ENCODE data around the gene PIEZO1. TPM values are rescaled to one million over a fixed set of nuclear protein-coding genes. Genes with fewer than 3 reads are reported as not detected.
A peak's percentile ranks its signal among the peaks of the same experiment; 100 is the strongest.

Gene PIEZO1
- total and polyA plus RNA-seq, 11 donors, result 14.2 to 59.7 (median 31.2) TPM

DNA sequence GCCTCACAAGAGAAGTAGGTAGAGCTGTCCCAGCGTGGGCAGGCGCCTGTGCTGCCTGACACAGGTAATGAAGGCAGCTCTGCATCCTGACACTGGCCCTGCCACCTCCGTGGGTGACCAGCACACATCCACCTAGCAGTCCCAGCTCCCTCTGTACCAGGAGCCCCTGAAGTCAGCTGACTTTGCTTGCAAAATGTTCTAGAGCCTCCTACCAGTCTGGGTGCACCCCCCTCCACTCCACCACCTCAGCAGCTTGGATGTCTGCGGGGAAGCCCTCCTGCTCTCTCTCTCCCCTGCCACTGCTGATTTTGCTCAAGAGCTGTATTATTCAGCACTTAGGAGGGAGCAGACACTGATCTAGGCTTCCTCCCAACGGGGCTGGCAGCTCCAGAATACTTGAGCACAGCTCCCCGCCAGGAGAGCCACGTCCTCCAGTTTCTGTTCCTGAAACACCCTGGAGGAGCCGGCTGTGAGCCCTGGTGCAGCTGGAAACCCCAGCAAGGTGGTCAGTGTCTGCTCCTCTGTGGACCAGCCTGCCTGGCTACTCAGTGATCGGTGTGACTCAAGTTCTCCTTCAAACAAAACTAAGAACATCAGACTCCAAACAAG, 79.8 kb downstream of the PIEZO1 start:
- H3K27ac ChIP-seq, result peak overlapping the region in 11 of 12 donors; percentile 74 to 97 (median 87)
- H3K4me1 ChIP-seq, result peaks cover 4 to 71% (median 59%) of the 10 kb centered on the region in 12 donors
- ATAC-seq (no peak), DNase-seq (peak in 1 of 5 donors; percentile 64)
- WGBS, 4 donors, result 13 to 32% (median 28%) methylated on average over 6 to 9 of the region's 9 CpGs
- no peaks in the 10 kb centered on the region for H3K9me3 ChIP-seq
- intact Hi-C loops (cut with DNase I), result loop anchor here in 4 of 10 donors (5.0 to 10.0 kb wide), 4 partner anchors 43 to 250 kb away; partner anchors contain the start of genes ZC3H18 (in 2 of the 4), MVD (in 1 of the 4) and ZFPM1 (in 1 of the 4)
- peak overlapping the region; percentile 76 to 100 (median 97) for H3K4me3 ChIP-seq
- H3K36me3 ChIP-seq, result peaks cover 0 to 10% (median 3%) of the 10 kb centered on the region in 9 donors
- TF ChIP-seq, protein P1, sequence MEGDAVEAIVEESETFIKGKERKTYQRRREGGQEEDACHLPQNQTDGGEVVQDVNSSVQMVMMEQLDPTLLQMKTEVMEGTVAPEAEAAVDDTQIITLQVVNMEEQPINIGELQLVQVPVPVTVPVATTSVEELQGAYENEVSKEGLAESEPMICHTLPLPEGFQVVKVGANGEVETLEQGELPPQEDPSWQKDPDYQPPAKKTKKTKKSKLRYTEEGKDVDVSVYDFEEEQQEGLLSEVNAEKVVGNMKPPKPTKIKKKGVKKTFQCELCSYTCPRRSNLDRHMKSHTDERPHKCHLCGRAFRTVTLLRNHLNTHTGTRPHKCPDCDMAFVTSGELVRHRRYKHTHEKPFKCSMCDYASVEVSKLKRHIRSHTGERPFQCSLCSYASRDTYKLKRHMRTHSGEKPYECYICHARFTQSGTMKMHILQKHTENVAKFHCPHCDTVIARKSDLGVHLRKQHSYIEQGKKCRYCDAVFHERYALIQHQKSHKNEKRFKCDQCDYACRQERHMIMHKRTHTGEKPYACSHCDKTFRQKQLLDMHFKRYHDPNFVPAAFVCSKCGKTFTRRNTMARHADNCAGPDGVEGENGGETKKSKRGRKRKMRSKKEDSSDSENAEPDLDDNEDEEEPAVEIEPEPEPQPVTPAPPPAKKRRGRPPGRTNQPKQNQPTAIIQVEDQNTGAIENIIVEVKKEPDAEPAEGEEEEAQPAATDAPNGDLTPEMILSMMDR (IDR thresholded peaks at IDR 0.05), result no peak
- TF ChIP-seq POLR2A (IDR thresholded peaks at IDR 0.05), result no peak
- H3K27me3 ChIP-seq, result no peaks in the 10 kb centered on the region

DNA sequence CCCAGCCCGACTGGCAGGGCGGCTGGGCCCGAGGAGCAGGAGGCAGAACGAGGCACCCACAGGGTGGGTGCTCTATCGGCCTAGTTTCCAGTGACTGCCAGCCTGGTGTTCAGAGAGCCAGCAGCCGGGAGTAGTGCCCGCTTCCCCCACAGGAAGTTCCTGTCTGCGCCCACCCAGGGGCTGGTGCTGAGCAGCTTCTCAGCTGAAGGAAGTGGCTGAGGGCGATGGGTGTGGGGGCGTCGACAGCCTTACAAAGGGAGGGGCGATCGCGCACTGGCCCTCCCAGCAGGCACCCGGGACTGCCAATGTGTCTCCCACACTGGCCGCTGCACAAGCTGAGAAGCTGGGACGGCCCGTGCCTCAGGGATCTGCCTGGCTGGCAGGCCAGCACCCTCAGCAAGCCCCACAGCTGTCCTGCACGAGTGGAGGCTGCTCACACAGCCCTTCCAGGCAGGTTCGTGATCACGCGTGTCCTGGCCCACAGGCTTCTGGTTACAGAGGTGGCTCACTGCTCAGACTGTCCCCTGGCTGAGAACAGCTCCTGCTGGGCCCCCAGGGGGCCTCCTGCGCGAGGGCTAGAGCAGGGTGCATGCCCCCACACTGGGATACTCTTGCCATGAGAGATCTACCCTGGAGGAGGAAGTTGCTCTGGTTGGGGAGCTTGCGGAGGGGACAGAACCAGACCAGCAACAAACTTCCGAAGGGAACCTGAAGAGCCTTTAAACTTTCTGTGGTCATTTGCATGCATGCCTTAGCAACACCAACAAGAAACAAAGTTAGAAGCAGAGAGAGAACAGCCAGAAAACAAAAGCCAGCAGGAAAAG, 81.3 kb downstream of the PIEZO1 start:
- H3K27ac ChIP-seq, result peak overlapping the region in 11 of 12 donors; percentile 5 to 97 (median 70)
- ATAC-seq, result peak in 2 of 4 donors; percentile 3 to 13
- 48 to 63% (median 58%) methylated on average over 17 to 26 of the region's 26 CpGs for WGBS, 4 donors

DNA sequence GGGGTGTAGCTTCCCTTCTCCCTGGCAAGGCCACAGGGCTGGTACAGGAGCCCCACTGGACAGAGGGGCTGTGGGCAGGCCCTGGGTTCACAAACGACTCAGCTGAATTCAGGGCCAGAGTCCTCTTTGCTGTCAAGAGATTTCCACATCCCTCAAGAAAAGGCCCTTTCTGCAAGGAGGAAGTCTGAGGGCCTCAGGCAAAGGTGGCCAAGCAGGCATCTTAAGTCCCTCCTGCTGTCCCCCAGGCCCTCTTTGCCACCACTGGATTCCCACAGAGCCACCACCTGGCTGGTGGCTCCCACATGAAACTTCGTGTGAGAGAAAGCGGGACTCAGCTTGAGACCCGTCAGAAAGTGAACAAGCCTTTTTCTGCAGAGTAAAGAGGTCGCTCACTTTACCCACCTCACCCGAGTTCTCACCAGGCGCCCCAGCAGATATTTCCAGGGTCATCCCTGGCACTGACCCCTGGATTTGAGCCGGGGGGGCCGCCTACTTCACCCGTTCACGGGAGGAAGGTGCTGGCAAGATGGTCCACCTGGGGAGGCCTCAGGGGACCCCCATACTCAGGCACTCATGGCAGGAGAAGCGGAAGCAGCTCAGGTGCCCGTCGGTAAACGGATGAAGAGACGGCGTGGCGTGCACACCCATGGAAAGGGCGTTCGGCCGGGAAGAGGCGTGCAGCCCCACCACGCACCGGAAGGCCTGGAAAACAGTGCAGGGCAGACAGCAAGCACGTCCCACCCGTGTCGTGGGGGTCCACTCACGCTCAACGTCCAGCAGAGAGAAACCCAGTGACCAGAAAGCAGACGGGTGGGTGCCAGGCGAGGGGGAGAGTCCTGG, 82.4 kb downstream of the PIEZO1 start:
- H3K36me3 ChIP-seq, result peaks cover 0 to 28% (median 25%) of the 10 kb centered on the region in 9 donors
- 80 to 85% (median 83%) methylated on average over 30 to 31 of the region's 31 CpGs for WGBS, 4 donors
- no peaks in the 10 kb centered on the region for H3K27me3 ChIP-seq
- ATAC-seq, result no peak
- DNase-seq, result no peak
- peak overlapping the region in 6 of 12 donors; percentile 7 to 99 (median 25) for H3K4me3 ChIP-seq
- peak overlapping the region in 11 of 12 donors; percentile 66 to 97 (median 77) for H3K27ac ChIP-seq
- H3K9me3 ChIP-seq, result no peaks in the 10 kb centered on the region
- intact Hi-C loops (cut with DNase I), result loop anchor here in 3 of 10 donors (5.0 to 10.0 kb wide), 3 partner anchors 50 to 248 kb away; partner anchors contain the start of genes CYBA (in 1 of the 3) and ZFPM1 (in 1 of the 3)
- peaks cover 4 to 77% (median 58%) of the 10 kb centered on the region in 12 donors for H3K4me1 ChIP-seq
- TF ChIP-seq POLR2A (IDR thresholded peaks at IDR 0.05), result no peak
- TF ChIP-seq, protein P1 (IDR thresholded peaks at IDR 0.05), result no peak

More for the DNA sequence above, 81.3 kb downstream of the PIEZO1 start:
- H3K27me3 ChIP-seq, result no peaks in the 10 kb centered on the region
- DNase-seq, result peak in 4 of 5 donors; percentile 51 to 81 (median 65)
- no peaks in the 10 kb centered on the region for H3K9me3 ChIP-seq
- H3K36me3 ChIP-seq, result peaks cover 0 to 17% (median 14%) of the 10 kb centered on the region in 9 donors
- peak overlapping the region in 8 of 12 donors; percentile 7 to 100 (median 25) for H3K4me3 ChIP-seq
- TF ChIP-seq POLR2A (IDR thresholded peaks at IDR 0.05), result no peak
- TF ChIP-seq, protein P1 (IDR thresholded peaks at IDR 0.05), result no peak
- H3K4me1 ChIP-seq, result peaks cover 4 to 79% (median 60%) of the 10 kb centered on the region in 12 donors
- intact Hi-C loops (cut with DNase I), result loop anchor here in 3 of 10 donors (5.0 to 10.0 kb wide), 3 partner anchors 51 to 249 kb away; partner anchors contain the start of genes CYBA (in 1 of the 3) and ZFPM1 (in 1 of the 3)

Data from heart left ventricle (tissue), 16 donors.